Measurements from ENCODE around the gene PNMA8B. TPM values are rescaled to one million over a fixed set of nuclear protein-coding genes. Genes with fewer than 3 reads are reported as not detected.
"Not testable (repeated sequence)": the region's sequence is repeated elsewhere in the genome, so short reads cannot be mapped to it uniquely, and the experiment has no call there.

PNMA8B gene
- total RNA-seq: 0.18 and 0.29 TPM in 2 replicates

DNA sequence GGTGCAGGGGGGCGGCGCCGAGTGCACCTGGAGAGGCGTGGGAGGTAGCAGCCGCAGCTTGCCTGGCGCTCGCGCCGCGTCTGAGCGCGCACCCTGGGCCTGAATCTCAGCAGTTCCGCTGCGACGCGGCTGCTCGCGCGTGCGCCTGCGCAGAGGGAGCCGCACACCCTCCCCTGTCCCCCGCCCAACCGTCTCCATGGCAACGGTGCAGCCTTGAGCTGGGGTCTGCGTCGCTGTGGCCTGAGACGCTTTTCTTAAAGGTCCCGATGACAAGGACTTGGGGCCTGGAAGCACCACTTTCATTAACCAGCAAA is at the start of gene PNMA8B:
Gene PNMA8B (minus strand): TSS at position 82 of the 314 bp plus-strand sequence. CDS start 402 bp downstream, outside the sequence.
- DNase-seq (ENCODE audit: extremely low read depth, low read depth, low spot score): no peak

DNA sequence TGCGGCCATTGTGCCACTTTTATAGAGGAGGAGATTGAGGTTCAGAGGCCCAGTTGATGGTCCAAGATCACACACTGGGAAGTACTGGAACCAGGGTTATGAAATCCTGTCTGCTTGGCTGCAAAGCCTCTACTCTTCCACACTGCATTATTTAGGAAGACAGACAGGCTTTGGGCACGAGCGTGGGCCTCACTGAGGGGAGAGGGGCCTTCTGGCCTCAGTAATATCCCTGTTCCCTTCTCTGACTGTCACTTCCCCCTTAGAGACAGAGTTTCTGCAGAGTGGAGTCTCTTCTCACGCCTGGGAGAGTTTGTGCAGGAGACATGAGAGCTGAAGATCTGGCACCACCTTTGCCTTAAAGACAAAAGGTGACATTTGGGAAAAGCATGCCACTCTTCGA is 49.0 kb upstream of the PNMA8B start:
- no peak for DNase-seq (ENCODE audit: extremely low read depth, low read depth, low spot score)

- peak; percentile 73 for DNase-seq (ENCODE audit: extremely low read depth, low read depth, low spot score)
These were observed 47.0 kb upstream of the PNMA8B start for GRCh38 chr19:46542428-46543230.

GRCh38 chr19:46537136-46538097 is 41.8 kb upstream of the PNMA8B start:
- no peak for DNase-seq (ENCODE audit: extremely low read depth, low read depth, low spot score)

- no peak for DNase-seq (ENCODE audit: extremely low read depth, low read depth, low spot score)
These were observed 40.7 kb upstream of the PNMA8B start for GRCh38 chr19:46536391-46536790.

- DNase-seq (ENCODE audit: extremely low read depth, low read depth, low spot score): no peak
These were observed 38.0 kb upstream of the PNMA8B start for GRCh38 chr19:46533621-46534081.

DNA sequence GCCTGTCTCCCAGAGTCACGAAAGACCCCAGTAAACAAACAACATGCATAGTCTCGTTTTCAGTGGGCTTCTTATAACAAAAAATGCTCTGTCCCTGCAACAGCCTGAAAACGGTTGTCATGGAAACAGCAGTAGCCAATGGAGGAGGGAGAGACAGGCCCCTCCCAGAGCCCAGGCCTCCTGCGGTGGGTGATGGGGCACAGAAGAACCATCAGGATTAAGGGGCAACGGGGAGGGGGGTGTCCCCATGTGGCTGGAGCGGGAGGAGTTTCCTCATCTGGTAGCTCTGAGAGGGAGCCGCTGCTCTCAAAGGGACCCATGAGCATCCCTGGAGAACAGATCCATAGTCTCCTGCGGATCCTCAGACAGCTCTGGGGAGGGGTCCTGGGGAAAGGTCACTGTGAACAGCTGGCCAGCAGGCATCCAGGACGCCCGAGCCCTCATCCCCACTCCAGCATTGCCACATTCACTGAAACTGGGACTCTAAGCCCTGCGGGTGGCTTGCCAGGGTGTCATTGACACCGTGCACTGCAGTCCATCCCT is 37.5 kb upstream of the PNMA8B start:
- no peak for DNase-seq (ENCODE audit: extremely low read depth, low read depth, low spot score)

DNA sequence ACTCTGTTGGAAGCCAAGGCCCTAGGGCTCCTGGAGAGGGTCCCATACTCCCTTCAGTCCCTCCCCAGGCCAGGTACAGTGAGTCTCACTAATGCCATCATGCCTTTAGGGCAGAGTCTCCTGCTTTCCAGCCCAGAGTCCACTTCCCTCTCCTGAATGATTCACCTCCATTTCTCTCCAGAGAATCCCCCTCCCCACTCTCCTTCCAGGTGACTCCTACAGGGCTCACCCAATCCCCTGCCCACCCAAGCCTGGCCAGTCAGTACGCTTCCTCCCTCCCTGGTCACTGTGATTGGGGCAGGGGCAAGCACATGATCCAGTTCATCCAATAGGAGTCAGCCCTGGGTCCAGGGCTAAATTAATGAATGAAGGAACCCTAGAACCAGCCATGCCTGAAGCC is 35.0 kb upstream of the PNMA8B start:
- no peak for DNase-seq (ENCODE audit: extremely low read depth, low read depth, low spot score)

DNA sequence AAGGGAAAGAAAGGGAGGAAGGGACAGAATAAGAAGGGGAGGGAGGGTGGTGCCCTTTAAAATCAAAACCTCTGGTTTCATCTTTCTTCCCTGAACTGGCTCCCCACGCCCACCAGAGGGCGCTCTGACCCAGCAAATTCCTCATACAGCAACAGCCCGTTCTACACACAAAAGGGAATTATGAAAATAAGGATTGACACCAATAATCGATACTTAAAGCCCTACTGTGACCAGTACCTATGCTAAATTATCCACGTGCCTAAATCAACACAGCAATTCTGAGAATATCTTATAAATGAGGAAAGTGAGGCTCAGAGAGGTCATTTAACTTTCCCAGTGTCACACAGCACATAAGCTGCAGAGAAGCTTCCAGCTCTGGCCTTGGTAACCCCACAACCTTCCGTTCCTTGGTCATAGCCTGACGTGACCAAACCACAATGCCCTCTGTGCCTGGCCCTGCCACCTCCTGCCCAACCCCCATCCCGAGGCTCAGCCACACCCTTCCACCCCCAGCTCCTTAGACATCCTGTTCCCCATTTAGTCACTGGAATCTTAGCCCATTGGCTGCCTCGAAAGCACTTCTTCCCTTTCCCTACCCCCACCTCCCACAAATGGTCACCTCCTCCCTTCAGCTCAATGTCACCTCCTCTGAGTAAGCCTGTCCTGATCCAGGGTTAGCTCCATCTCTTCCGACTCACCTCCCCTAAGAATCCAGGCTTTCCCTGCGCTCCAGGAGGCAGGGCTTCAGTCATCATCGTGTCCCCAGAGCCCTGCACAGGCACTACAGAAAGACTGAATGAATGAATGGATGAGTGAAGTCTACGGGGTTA is 34.2 kb upstream of the PNMA8B start:
- DNase-seq (ENCODE audit: extremely low read depth, low read depth, low spot score): no peak

DNA sequence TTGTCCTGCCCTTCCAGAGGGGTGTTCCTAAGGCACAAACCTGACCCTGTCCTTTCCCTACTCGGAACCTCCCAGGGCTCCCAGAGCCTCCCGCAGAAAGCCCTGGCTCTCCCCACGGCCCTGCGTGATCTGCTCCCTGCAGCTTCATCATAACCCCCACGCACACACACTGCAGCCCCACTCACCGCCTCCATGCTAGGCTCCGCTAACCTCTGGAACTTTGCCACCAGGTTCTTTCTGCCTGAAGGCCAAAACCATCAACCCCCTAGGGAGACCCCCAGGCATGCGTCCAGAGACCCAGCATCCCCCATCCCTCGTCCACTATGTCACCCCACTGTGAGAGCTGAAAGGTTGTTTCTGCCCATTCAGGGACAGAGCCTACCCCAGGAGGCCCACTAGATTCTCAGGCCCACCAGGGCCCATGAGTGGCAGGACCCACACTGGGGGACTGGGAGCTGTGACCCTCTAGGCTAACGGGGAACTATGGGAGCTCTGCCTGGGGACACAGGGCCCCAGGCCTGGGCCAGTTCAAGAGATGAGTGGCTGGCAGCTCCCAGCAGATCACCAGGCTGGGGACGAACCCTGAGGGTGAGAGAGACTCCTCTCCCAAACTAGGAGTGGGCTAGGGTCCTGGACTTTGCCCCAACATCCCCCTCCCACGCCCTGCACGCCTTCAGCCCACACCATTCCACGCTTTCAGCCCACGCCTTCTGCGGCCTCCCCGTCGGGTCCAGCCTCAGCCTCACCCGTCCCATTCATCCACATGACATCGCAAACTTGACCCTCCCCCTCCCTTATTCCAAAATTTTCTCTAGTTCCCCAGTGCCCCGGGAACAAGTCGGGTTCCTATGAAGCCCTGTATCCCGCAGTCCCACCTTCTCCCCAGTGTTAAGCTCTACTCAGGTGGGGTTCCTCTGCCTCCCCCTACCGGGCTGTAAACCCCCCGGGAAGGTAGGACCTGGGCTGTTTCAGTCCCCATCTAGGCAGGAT is 33.2 kb upstream of the PNMA8B start:
- no peak for DNase-seq (ENCODE audit: extremely low read depth, low read depth, low spot score)

DNA sequence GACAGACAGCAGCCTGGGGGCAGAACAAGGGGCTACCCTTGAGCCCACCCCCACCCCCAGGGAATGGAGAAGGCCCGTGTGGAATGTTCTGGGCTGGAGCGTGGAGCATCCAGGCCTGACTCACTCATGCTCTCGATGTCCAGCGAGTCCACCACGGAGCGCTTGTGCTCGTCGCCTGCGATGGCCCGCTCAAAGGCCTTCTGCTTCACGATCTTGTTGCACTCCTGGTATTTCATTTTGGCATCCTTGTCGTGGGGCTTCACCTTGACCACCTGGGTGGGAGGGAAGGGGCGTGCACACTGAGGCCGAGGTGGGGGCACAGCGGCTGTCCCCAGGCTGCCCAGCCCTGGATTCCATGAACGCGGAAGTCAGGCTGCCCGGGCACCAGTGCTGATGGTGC is 31.1 kb upstream of the PNMA8B start:
- DNase-seq (ENCODE audit: extremely low read depth, low read depth, low spot score): not testable (repeated sequence)

DNA sequence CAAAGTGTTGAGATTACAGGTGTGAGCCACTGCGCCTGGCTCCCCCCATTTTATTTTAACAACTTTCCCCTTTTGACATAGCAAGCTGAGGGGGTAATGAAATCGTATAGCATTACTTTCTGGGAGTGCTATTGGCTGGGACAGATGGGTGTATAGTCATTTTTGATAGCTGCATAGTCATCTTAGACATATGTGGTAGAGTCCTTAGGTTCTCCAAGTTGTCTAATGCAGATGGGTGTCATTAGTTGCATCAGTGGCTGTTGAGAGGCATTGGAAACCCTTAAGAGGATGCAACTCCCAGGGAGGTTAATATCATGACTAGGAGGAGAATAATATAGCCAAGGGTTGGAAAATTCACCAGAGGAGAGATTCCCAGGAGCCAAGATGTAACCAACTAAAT is 28.6 kb upstream of the PNMA8B start:
- no peak for DNase-seq (ENCODE audit: extremely low read depth, low read depth, low spot score)

DNA sequence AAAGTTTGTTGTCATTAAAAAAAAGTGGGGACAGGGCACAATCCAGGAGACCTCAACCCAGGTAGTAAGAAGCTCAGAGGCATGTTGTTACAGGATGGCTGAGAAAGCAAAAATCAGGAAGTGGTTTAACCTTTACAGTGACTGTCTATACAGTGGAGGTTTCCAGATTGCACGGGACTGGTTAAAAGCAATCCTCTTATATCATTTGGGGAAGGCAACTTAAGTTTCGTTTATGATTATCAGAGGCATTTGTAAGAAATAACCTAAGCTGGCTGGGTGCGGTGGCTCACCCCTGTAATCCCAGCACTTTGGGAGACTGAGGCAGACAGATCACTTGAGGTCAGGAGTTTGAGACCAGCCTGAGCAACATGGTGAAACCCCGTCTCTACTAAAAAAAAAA is 27.3 kb upstream of the PNMA8B start:
- not testable (repeated sequence) for DNase-seq (ENCODE audit: extremely low read depth, low read depth, low spot score)

- no peak for DNase-seq (ENCODE audit: extremely low read depth, low read depth, low spot score)
These were observed 25.7 kb upstream of the PNMA8B start for GRCh38 chr19:46521241-46521868.

DNA sequence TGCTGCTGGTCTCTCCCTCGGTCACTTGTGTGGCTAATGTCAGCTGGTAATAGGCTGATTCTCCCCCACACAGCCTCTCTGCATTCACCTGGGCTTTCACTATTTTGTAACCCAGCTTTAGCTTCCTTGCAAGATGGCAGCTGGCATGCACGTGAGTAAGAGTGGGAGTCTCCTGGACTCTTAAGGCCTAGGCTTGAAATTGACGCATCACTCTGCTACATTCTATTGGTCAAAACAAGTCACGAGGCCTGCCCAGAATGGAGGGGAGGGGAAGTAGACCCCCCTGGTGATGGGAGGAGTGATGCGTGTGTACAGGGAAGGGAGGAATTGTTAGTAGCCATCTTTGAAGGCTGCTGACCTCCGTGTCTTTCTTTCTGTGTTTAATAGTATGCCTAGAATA is 24.9 kb upstream of the PNMA8B start:
- no peak for DNase-seq (ENCODE audit: extremely low read depth, low read depth, low spot score)

DNA sequence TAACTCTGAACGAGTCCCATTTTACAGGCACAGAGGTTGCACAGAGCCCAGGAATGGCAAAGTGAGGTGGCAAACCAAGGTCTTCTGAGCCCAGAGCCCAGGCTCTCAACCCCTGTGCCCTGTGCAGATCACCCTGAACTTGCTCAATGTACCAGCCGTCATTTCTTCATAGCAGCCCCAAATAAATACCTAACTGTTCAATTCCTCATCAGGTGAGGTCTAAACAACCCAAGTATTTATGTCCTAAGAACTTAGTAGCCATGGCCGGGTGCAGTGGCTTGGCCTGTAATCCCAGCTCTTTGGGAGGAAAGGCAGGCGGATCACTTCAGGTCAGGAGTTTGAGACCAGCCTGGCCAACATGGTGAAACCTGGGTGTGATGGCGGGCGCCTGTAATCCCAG is 21.8 kb upstream of the PNMA8B start:
- no peak for DNase-seq (ENCODE audit: extremely low read depth, low read depth, low spot score)

DNA sequence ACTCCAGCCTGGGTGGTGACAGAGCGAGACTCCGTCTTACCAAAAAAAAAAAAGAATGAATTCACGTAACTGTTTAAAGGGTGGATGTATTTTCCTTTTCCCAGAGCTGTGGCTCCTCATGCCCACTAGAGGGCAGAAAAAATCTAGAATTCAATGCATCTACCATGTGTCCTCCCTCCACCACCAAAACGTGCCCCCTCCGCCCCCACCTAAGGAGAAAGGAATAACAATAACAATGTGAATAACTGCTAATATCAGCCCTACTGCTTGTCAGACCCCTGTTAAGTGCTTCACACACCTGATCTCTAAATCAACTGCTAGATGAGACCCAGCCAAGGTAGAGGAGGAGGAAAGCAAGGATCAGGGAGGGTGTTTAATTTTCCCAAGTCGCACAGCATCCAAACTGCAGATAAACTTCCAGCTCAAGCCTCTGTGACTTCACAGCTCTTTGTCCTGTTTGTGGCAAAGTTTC is 20.2 kb upstream of the PNMA8B start:
- no peak for DNase-seq (ENCODE audit: extremely low read depth, low read depth, low spot score)

DNA sequence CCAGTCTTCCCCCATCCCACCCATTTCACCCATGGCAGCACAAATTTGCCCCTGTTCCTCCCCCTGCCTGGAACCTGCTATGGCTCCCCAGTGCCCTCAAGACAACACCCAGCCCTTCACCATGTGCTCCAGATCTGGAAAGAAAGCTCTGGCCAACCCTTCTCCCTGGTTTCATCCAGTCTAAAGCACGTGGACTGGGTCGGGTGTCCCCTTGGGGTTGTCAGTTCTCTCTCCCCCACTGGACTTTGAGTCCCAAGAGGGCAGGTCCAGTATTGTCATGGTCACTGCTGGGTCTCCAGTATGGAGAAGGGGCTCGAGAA is 19.6 kb upstream of the PNMA8B start:
- DNase-seq (ENCODE audit: extremely low read depth, low read depth, low spot score): no peak

Data from glomerular endothelial cell (primary cell).